Measurements from ENCODE around the gene CLEC4A.
"Not testable (repeated sequence)": the region's sequence is repeated elsewhere in the genome, so short reads cannot be mapped to it uniquely, and the experiment has no call there.

Gene CLEC4A

DNA sequence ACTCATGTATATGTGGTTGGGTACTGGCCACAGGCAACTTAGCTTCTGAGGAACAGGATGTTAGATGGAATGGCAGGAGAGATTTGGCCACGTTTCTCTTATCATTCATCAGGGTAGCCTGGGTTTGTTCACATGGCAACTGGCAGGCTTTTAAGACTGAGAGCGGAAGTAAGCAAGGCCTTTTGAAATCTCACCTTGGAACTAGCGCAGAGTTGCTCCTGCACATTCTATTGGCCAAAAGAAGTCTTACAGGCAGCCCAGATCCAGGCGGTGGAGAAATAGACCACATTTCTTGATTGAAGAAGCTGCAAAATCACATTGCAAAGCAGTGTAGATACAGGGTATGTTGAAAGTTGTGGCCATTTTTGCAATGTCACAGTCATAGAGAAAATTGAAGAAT is 3.7 kb downstream of the CLEC4A start:
- H3K27me3 ChIP-seq (ENCODE audit: control insufficient read depth, insufficient read depth, low read length, poor library complexity, severe bottlenecking), result no peaks in the 10 kb centered on the region
- H3K27ac ChIP-seq (ENCODE audit: insufficient read depth, low read depth, low read length, poor library complexity, severe bottlenecking), result no peak overlapping the region
- no peaks in the 10 kb centered on the region for H3K4me1 ChIP-seq (ENCODE audit: control insufficient read depth, insufficient read depth, low read length)
- WGBS, 2 experiments, result 91 to 94% methylated on average over 4 of the region's 4 CpGs
- no peak overlapping the region for H3K4me3 ChIP-seq (ENCODE audit: insufficient read depth, low read depth, low read length)
- no peaks in the 10 kb centered on the region for H3K9me3 ChIP-seq (ENCODE audit: control insufficient read depth, low read length)
- no peaks in the 10 kb centered on the region for H3K36me3 ChIP-seq (ENCODE audit: control insufficient read depth, insufficient read depth, low read length)

DNA sequence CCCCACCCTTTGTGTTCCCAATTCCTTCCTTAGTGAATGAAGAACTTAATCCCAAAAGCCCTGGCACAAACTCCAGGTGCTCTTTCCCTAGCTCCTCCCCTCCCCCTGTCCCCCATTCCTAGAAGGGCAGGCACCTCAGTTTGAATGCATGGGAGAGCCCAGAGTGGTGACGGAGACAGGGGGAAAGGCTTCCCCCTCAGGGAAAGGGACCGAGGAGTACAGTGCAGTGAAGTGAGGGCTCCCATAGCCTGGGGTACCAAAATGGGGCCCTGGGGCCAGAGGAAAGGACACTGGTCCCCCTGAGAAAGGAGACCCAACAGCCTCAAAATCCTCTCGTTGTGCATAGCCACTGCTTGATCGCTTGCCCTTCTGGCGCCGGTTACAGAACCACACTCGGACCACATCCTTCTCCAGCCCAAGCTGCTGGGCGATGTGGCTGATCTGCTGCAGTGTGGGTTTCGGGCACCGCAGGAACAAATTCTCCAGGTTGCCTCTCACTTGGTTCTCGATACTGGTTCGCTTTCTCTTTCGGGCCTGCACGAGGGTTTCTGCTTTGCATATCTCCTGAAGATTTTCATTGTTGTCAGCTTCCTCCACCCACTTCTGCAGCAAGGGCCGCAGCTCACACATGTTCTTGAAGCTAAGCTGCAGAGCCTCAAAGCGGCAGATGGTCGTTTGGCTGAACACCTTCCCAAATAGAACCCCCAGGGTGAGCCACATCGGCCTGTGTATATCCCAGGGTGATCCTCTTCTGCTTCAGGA is 10.4 kb downstream of the CLEC4A start:
- not testable (repeated sequence) for H3K9me3 ChIP-seq (ENCODE audit: control insufficient read depth, low read length); H3K27me3 ChIP-seq (ENCODE audit: control insufficient read depth, insufficient read depth, low read length, poor library complexity, severe bottlenecking); H3K27ac ChIP-seq (ENCODE audit: insufficient read depth, low read depth, low read length, poor library complexity, severe bottlenecking); H3K36me3 ChIP-seq (ENCODE audit: control insufficient read depth, insufficient read depth, low read length); H3K4me3 ChIP-seq (ENCODE audit: insufficient read depth, low read depth, low read length); H3K4me1 ChIP-seq (ENCODE audit: control insufficient read depth, insufficient read depth, low read length)
- 90 to 93% methylated on average over 15 of the region's 18 CpGs for whole genome bisulfite sequencing, 2 experiments

DNA sequence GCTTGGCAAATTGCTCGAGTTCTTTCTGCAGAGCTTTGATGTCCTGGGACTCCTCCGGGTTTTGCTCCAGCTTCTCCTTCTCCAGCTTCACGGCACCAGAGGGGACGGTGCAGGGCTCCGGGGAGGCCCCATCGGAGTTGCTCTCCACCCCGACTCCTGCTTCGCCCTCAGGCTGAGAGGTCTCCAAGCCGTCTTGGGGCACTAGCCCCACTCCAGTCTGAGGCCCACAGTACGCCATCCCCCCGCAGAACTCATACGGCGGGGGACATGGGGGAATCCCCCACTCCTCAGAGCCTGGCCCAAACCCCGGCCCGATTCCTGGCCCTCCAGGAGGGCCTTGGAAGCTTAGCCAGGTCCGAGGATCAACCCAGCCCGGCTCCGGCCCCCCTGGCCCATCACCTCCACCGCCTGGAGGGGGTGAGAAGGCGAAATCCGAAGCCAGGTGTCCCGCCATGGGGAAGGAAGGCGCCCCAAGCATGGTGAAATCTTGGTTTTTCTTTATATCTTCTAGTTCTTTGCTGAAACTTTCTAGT is 11.0 kb downstream of the CLEC4A start:
- H3K4me3 ChIP-seq (ENCODE audit: insufficient read depth, low read depth, low read length); H3K27ac ChIP-seq (ENCODE audit: insufficient read depth, low read depth, low read length, poor library complexity, severe bottlenecking); H3K27me3 ChIP-seq (ENCODE audit: control insufficient read depth, insufficient read depth, low read length, poor library complexity, severe bottlenecking); H3K36me3 ChIP-seq (ENCODE audit: control insufficient read depth, insufficient read depth, low read length); H3K4me1 ChIP-seq (ENCODE audit: control insufficient read depth, insufficient read depth, low read length); H3K9me3 ChIP-seq (ENCODE audit: control insufficient read depth, low read length): not testable (repeated sequence)
- 95% methylated on average over 23 of the region's 23 CpGs for WGBS, 2 experiments

DNA sequence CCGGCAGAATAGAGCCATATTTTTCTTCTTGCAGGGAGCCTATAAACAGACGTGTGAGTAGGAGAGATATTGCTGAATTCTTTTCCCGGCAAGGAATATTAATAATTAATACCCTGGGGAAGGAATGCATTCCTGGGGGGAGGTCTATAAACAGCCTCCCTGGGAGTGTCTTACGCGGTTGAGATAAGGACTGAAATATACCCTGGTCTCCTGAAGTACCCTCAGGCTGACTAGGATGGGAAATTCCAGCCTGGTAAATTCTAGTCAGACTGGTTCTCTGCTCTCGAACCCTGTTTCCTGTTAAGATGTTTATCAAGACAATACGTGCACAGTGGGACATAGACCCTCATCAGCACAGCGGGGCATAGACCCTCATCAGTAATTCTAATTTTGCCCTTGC is 18.2 kb downstream of the CLEC4A start:
- H3K27ac ChIP-seq (ENCODE audit: insufficient read depth, low read depth, low read length, poor library complexity, severe bottlenecking); H3K4me3 ChIP-seq (ENCODE audit: insufficient read depth, low read depth, low read length); H3K36me3 ChIP-seq (ENCODE audit: control insufficient read depth, insufficient read depth, low read length); H3K27me3 ChIP-seq (ENCODE audit: control insufficient read depth, insufficient read depth, low read length, poor library complexity, severe bottlenecking); H3K9me3 ChIP-seq (ENCODE audit: control insufficient read depth, low read length): not testable (repeated sequence)
- peaks cover 12% of the 10 kb centered on the region for H3K4me1 ChIP-seq (ENCODE audit: control insufficient read depth, insufficient read depth, low read length)
- WGBS, 2 experiments, result 82% methylated on average over 8 of the region's 8 CpGs

DNA sequence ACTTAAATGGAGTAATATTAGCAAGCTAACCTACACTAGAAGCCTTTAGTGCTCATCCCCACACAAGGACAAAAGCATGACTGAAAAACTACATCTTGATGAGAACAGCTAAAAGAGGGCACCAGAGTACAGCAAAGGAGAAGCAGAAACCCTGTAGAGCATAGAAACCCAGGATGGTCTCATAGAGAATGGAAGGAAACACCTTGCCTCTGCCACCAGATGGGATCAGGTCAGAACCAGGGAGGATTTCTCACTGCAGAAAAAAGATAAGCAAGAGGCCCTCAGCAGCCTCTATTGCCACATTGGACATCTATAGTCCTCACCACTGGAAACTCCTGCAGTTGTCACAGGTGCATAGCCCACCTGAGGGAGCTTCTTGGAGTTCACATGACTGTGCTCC is 19.8 kb downstream of the CLEC4A start:
- Histone ChIP-seq H3K9me3 (ENCODE audit: control insufficient read depth, low read length) (no peaks in the 10 kb centered on the region), H3K4me1 (ENCODE audit: control insufficient read depth, insufficient read depth, low read length) (peaks cover 13% of the 10 kb centered on the region), H3K27me3 (ENCODE audit: control insufficient read depth, insufficient read depth, low read length, poor library complexity, severe bottlenecking) (no peaks in the 10 kb centered on the region), H3K27ac (ENCODE audit: insufficient read depth, low read depth, low read length, poor library complexity, severe bottlenecking) (no peak overlapping the region), H3K36me3 (ENCODE audit: control insufficient read depth, insufficient read depth, low read length) (no peaks in the 10 kb centered on the region), H3K4me3 (ENCODE audit: insufficient read depth, low read depth, low read length) (no peak overlapping the region)

DNA sequence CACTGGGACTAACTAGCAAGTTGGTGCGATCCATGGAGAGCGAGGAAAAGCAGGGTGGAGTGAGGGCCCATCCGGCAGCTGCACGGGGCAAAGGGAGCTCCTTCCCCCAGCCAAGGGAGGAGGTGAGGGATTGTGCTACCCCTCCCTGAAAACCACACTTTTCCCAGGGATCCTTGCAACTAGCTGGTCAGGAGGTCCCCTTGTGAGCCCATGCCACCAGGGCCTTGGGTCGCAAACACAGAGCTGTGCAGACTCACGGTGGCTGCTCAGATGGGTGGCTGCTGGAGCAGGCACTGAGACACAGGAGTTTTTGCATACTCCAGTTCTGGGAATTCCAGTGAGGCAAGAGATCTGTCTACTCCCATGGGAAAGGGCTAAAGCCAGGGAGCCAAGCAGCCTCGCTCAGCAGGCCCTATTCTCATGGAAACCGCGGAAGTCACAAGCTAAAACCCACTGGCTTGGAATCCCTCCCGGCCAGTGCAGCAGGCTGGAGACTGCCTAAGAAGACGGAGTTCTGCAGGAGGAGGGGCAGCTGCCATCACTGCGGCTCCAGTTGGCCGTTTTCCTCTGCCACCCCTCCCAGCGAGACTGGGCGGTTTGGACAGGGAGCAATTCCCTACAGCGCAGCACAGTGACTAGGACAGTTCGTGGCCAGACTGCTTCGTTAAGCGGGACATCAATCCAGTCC is 22.5 kb downstream of the CLEC4A start:
- H3K27ac ChIP-seq (ENCODE audit: insufficient read depth, low read depth, low read length, poor library complexity, severe bottlenecking), result no peak overlapping the region
- peaks cover 13% of the 10 kb centered on the region for H3K4me1 ChIP-seq (ENCODE audit: control insufficient read depth, insufficient read depth, low read length)
- H3K4me3 ChIP-seq (ENCODE audit: insufficient read depth, low read depth, low read length), result no peak overlapping the region
- no peaks in the 10 kb centered on the region for H3K27me3 ChIP-seq (ENCODE audit: control insufficient read depth, insufficient read depth, low read length, poor library complexity, severe bottlenecking)
- H3K36me3 ChIP-seq (ENCODE audit: control insufficient read depth, insufficient read depth, low read length), result no peaks in the 10 kb centered on the region
- 51 to 53% methylated on average over 19 of the region's 19 CpGs for WGBS, 2 experiments
- no peaks in the 10 kb centered on the region for H3K9me3 ChIP-seq (ENCODE audit: control insufficient read depth, low read length)

DNA sequence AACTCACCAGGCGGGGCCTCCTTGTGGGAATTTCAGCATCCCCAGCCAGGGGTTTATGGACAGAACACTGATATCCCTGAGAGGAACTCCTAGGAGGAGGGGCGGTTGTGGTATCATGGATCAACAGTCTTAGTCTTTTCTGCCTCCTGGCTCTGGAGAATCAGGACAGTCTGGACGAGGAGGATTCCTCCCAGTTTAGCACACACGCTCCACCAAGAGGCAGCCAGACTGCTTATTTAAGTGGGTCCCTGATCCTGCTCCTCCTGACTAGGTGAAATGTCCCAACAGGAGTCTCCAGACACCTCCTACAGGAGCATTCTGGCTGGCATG is 23.0 kb downstream of the CLEC4A start:
- H3K4me3 ChIP-seq (ENCODE audit: insufficient read depth, low read depth, low read length), result no peak overlapping the region
- no peaks in the 10 kb centered on the region for H3K36me3 ChIP-seq (ENCODE audit: control insufficient read depth, insufficient read depth, low read length)
- no peak overlapping the region for H3K27ac ChIP-seq (ENCODE audit: insufficient read depth, low read depth, low read length, poor library complexity, severe bottlenecking)
- WGBS, 2 experiments, result 83 to 87% methylated on average over 4 of the region's 4 CpGs
- H3K9me3 ChIP-seq (ENCODE audit: control insufficient read depth, low read length), result no peaks in the 10 kb centered on the region
- peaks cover 13% of the 10 kb centered on the region for H3K4me1 ChIP-seq (ENCODE audit: control insufficient read depth, insufficient read depth, low read length)
- no peaks in the 10 kb centered on the region for H3K27me3 ChIP-seq (ENCODE audit: control insufficient read depth, insufficient read depth, low read length, poor library complexity, severe bottlenecking)

DNA sequence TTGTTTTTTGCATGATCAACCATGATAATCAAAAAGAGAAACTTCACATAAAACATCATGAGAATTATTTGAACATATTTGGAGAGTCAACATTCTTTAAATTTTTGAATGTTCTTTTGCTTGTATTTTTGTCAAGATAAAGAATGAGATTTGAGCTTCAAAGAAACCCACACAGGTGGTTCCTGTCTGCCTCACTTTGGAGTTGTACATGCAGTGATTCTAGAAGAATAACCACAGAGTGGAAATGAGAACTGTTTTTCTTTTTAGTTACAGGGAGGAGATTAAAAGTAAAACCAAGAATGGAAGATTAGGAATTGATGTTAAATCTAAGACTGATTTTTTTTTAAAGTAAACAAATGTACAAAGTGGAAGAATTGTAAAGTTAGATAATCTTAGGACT is 31.1 kb downstream of the CLEC4A start:
- H3K36me3 ChIP-seq (ENCODE audit: control insufficient read depth, insufficient read depth, low read length), result no peaks in the 10 kb centered on the region
- H3K27ac ChIP-seq (ENCODE audit: insufficient read depth, low read depth, low read length, poor library complexity, severe bottlenecking), result no peak overlapping the region
- no peaks in the 10 kb centered on the region for H3K27me3 ChIP-seq (ENCODE audit: control insufficient read depth, insufficient read depth, low read length, poor library complexity, severe bottlenecking)
- no peaks in the 10 kb centered on the region for H3K4me1 ChIP-seq (ENCODE audit: control insufficient read depth, insufficient read depth, low read length)
- no peaks in the 10 kb centered on the region for H3K9me3 ChIP-seq (ENCODE audit: control insufficient read depth, low read length)
- no peak overlapping the region for H3K4me3 ChIP-seq (ENCODE audit: insufficient read depth, low read depth, low read length)

DNA sequence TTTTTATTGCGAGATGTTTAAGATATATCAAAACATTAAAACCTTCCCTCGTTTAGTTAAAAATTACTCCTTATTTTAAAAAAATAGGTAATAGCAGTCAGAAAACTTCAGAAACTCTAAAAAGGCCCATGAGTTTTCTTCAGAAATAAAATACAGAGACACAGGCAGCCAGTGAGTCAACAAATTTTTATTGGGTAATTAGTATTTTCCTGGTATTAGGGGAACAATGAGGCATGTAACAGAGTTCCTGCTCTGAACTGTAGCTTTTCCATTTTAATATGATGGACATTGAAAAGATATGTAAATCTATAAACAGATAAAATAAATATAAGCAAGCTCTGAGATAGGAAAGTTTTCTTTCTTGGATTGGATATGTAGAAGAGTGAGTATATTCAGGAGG is 33.0 kb downstream of the CLEC4A start:
- H3K36me3 ChIP-seq (ENCODE audit: control insufficient read depth, insufficient read depth, low read length), result no peaks in the 10 kb centered on the region
- H3K27me3 ChIP-seq (ENCODE audit: control insufficient read depth, insufficient read depth, low read length, poor library complexity, severe bottlenecking), result no peaks in the 10 kb centered on the region
- H3K4me3 ChIP-seq (ENCODE audit: insufficient read depth, low read depth, low read length), result no peak overlapping the region
- no peak overlapping the region for H3K27ac ChIP-seq (ENCODE audit: insufficient read depth, low read depth, low read length, poor library complexity, severe bottlenecking)
- no peaks in the 10 kb centered on the region for H3K4me1 ChIP-seq (ENCODE audit: control insufficient read depth, insufficient read depth, low read length)
- WGBS, 2 experiments, result 100% methylated on average over 1 of the region's 2 CpGs; no CpG with 5 or more reads in 1 of the 2 experiments
- no peaks in the 10 kb centered on the region for H3K9me3 ChIP-seq (ENCODE audit: control insufficient read depth, low read length)

DNA sequence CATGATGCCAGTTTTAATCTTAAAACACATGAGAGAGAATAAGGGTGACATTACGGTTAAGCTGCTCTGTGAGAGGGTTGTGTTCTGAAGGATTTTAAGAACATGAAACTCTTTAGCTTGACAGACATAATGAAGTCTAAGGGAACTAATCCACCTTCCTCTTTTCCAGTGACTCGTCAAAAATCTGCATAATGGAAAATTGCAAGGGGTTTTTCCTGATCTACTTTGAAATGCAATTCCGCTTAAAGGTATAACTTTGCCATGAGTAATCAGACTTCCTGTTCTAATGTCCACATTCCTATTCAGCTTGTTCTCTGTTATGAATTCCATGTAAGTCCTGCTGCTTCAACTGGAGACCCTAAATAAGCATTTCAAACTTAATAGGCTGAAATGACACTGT is 33.4 kb downstream of the CLEC4A start, which contains the start of gene ZNF705A:
TSS of gene ZNF705A (plus strand) at position 171 of the 400 bp plus-strand sequence. CDS start 15,611 bp downstream, outside the sequence.
- Histone ChIP-seq H3K9me3 (ENCODE audit: control insufficient read depth, low read length) (no peaks in the 10 kb centered on the region), H3K4me1 (ENCODE audit: control insufficient read depth, insufficient read depth, low read length) (no peaks in the 10 kb centered on the region), H3K27ac (ENCODE audit: insufficient read depth, low read depth, low read length, poor library complexity, severe bottlenecking) (no peak within 1 kb of the TSS), H3K4me3 (ENCODE audit: insufficient read depth, low read depth, low read length) (no peak within 1 kb of the TSS), H3K36me3 (ENCODE audit: control insufficient read depth, insufficient read depth, low read length) (no peaks in the 10 kb centered on the region), H3K27me3 (ENCODE audit: control insufficient read depth, insufficient read depth, low read length, poor library complexity, severe bottlenecking) (no peaks in the 10 kb centered on the region)
- 74 to 80% methylated on average over 3 of the region's 3 CpGs for WGBS, 2 experiments

Measured in ectodermal cell (in vitro differentiated cells).